K562 (cell line): ENCODE results near the gene ZNF74. TPM values are rescaled to one million over a fixed set of nuclear protein-coding genes. Genes with fewer than 3 reads are reported as not detected.
A peak's percentile ranks its signal among the peaks of the same experiment; 100 is the strongest.

Experiments
- ATAC-seq: fragments of 200-7000 bp; cut with Tn5 transposase; 3 replicates; pipeline ENCODE4 v1.9.1; 2020; ENCODE audit warnings: moderate library complexity
- BruUV-seq: library from RNA; stranded (reverse); fragments of 400-500 nt; replicated peaks from 2 replicates; lab custom pipeline; 2021; lab: Mats Ljungman, UMichigan
- CTCF ChIA-PET: fragments of 300-600 bp; formaldehyde crosslinking; extraction: SDS; loops from one replicate; lab custom pipeline; 2021; ENCODE audit warnings: low intra/inter-chr PET ratio; lab: Yijun Ruan, JAX
- POLR2A ChIA-PET: fragments of 300-600, 350-650 bp; sonication (Branson Sonifier 250); formaldehyde crosslinking; extraction: SDS; loops from one replicate; lab custom pipeline; 2021; ENCODE audit warnings: antibody characterized with exemption, inconsistent platforms; lab: Yijun Ruan, JAX
- DNase-seq, 4 experiments: peaks; one replicate each; pipeline versions ENCODE4 v3.0.0 to v3.0.0-alpha.2; 2011 to 2018; ENCODE audit warnings: low spot score in 3 of 4, mixed read lengths in 3 of 4; ENCODE audit errors: extremely low read depth in 1 of 4
- FAIRE-seq: peaks from 2 replicates; lab custom pipeline; 2011; peaks lifted over from hg19 to GRCh38; lab: Jason Lieb, UNC
- H2AFZ ChIP-seq: 2 replicates; pipeline ENCODE4 v1.6.0; 2011; ENCODE audit warnings: low read depth, low read length, control low read depth, inconsistent platforms
- H3K27ac ChIP-seq: fragments of 200-600 bp; 3 replicates; pipeline ENCODE4 v1.8.0; 2011; ENCODE audit warnings: low read depth, mild to moderate bottlenecking, control low read depth, inconsistent platforms, low read length, moderate library complexity, mixed read lengths; ENCODE audit errors: extremely low read depth
- H3K27me3 ChIP-seq, 2 experiments: fragments of 300-600 bp in 1 of 2; 2 replicates in 1 of 2; 3 replicates in 1 of 2; pipeline versions ENCODE4 v1.6.0 to v1.8.0; 2011; ENCODE audit warnings: inconsistent platforms in 2 of 2, low read length in 2 of 2, mild to moderate bottlenecking in 1 of 2, mixed read lengths in 1 of 2, moderate library complexity in 1 of 2; ENCODE audit not compliant: control insufficient read depth in 2 of 2, insufficient read depth in 2 of 2
- H3K36me3 ChIP-seq: fragments of 300-600 bp; 3 replicates; pipeline ENCODE4 v1.8.0; 2011; ENCODE audit warnings: mild to moderate bottlenecking, low read length, inconsistent platforms; ENCODE audit not compliant: control insufficient read depth, insufficient read depth
- H3K4me1 ChIP-seq, 2 experiments: fragments of 200-600 bp in 1 of 2; replicated peaks in 1 of 2; 2 replicates in 1 of 2; 3 replicates in 1 of 2; pipeline versions ENCODE4 v1.5.1 to v1.8.0; 2011; ENCODE audit warnings: inconsistent platforms in 2 of 2, low read length in 2 of 2, mild to moderate bottlenecking in 1 of 2, mixed read lengths in 1 of 2, moderate library complexity in 1 of 2; ENCODE audit not compliant: control insufficient read depth in 2 of 2, insufficient read depth in 2 of 2
- H3K4me2 ChIP-seq: 2 replicates; pipeline ENCODE4 v1.6.1; 2011; ENCODE audit warnings: low read length, control low read depth, inconsistent platforms, mixed read lengths; ENCODE audit not compliant: insufficient read depth
- H3K4me3 ChIP-seq: fragments of 200-600 bp; sonication (generic), shearing (Covaris generic); 2 replicates; pipeline ENCODE4 v1.5.1; 2016; ENCODE audit warnings: control low read depth, inconsistent platforms
- H3K79me2 ChIP-seq: fragments of 200-600 bp; 3 replicates; pipeline ENCODE4 v1.8.0; 2011; ENCODE audit warnings: low read length, inconsistent platforms; ENCODE audit not compliant: control insufficient read depth, insufficient read depth
- H3K9ac ChIP-seq, 2 experiments: 2 replicates each; pipeline versions ENCODE4 v1.6.0 to v1.6.1; 2011; ENCODE audit warnings: low read depth in 2 of 2, low read length in 2 of 2, control low read depth in 1 of 2, inconsistent platforms in 1 of 2, mild to moderate bottlenecking in 1 of 2, mixed read lengths in 1 of 2; ENCODE audit not compliant: insufficient read depth in 1 of 2
- H3K9me1 ChIP-seq: one replicate; pipeline ENCODE4 v1.6.0; 2011; ENCODE audit warnings: inconsistent platforms, mild to moderate bottlenecking, low read length, moderate library complexity; ENCODE audit not compliant: control insufficient read depth, insufficient read depth
- H3K9me3 ChIP-seq: replicated peaks from 2 replicates; pipeline ENCODE4 v1.5.1; 2011; ENCODE audit warnings: low read depth, low read length, inconsistent platforms; ENCODE audit not compliant: control insufficient read depth, insufficient read depth
- H4K20me1 ChIP-seq: replicated peaks from 2 replicates; pipeline ENCODE4 v1.6.1; 2011; ENCODE audit warnings: low read length, inconsistent platforms, mixed read lengths; ENCODE audit not compliant: control insufficient read depth, insufficient read depth
- ARID3B ChIP-seq: fragments of 250-450 bp; sonication (Bioruptor Pico); IDR thresholded peaks from 2 replicates; pipeline ENCODE4 v1.4.0; 2020; ENCODE audit warnings: borderline replicate concordance
- CBX2 ChIP-seq: fragments of 200-600 bp; sonication (generic); IDR thresholded peaks from one replicate; pipeline ENCODE4 v1.6.1; 2012; ENCODE audit warnings: mild to moderate bottlenecking, low read length, inconsistent platforms; ENCODE audit not compliant: insufficient read depth, poor library complexity, severe bottlenecking
- ELF4 ChIP-seq: fragments of 450-650 bp; formaldehyde crosslinking; IDR thresholded peaks from 2 replicates; pipeline ENCODE4 v1.4.0; 2022; ENCODE audit warnings: missing genetic modification characterization
- GTF2F1 ChIP-seq: IDR thresholded peaks from 2 replicates; pipeline ENCODE4 v1.6.1; 2011; ENCODE audit warnings: low read depth, low read length, improper control_type of control experiment
- HEY1 ChIP-seq: fragments of 250-450 bp; sonication (Bioruptor Pico); IDR thresholded peaks from 2 replicates; pipeline ENCODE4 v1.5.0; 2020; ENCODE audit warnings: mild to moderate bottlenecking, moderate library complexity, borderline replicate concordance
- KLF1 ChIP-seq: fragments of 450-650 bp; IDR thresholded peaks from 2 replicates; pipeline ENCODE4 v1.6.1; 2016; ENCODE audit warnings: missing genetic modification characterization, missing compliant biosample characterization
- MAX ChIP-seq: sonication (generic); formaldehyde crosslinking; IDR thresholded peaks from 2 replicates; pipeline ENCODE4 v1.9.0; 2022; ENCODE audit warnings: mild to moderate bottlenecking, missing genetic modification reagents
- MYNN ChIP-seq, 2 experiments: sonication (generic); formaldehyde crosslinking in 1 of 2; IDR thresholded peaks; 2 replicates each; pipeline versions ENCODE4 v1.5.0 to v1.6.1; 2016 to 2020; ENCODE audit warnings: antibody characterized with exemption in 1 of 2, missing genetic modification reagents in 1 of 2
- NFE2 ChIP-seq: IDR thresholded peaks from 2 replicates; pipeline ENCODE4 v1.6.1; 2014; ENCODE audit warnings: antibody characterized with exemption, low read depth
- SNIP1 ChIP-seq: fragments of 450-650 bp; IDR thresholded peaks from 2 replicates; pipeline ENCODE4 v1.7.1; 2017; ENCODE audit warnings: low read depth, mild to moderate bottlenecking
- TAF1 ChIP-seq: IDR thresholded peaks from 2 replicates; pipeline ENCODE4 v1.6.1; 2011; ENCODE audit warnings: mild to moderate bottlenecking, low read length, moderate library complexity; ENCODE audit not compliant: insufficient read depth, control insufficient read depth, severe bottlenecking; ENCODE audit errors: extremely low read depth
- TCF15 ChIP-seq: fragments of 250-450 bp; sonication (Bioruptor Pico); IDR thresholded peaks from 2 replicates; pipeline ENCODE4 v1.8.0; 2022; ENCODE audit warnings: moderate library complexity, mild to moderate bottlenecking, inconsistent platforms
- ZBTB8A ChIP-seq: fragments of 450-650 bp; IDR thresholded peaks from 2 replicates; pipeline ENCODE4 v1.6.1; 2018; ENCODE audit warnings: mild to moderate bottlenecking, moderate library complexity; ENCODE audit not compliant: partially characterized antibody
- ZC3H8 ChIP-seq: fragments of 450-650 bp; IDR thresholded peaks from 2 replicates; pipeline ENCODE4 v1.6.1; 2017
- ZNF12 ChIP-seq: sonication (generic); formaldehyde crosslinking; IDR thresholded peaks from 2 replicates; pipeline ENCODE4 v1.4.0; 2020; ENCODE audit warnings: mild to moderate bottlenecking, missing genetic modification reagents
- ZNF277 ChIP-seq: fragments of 250-450 bp; sonication (Bioruptor Pico); IDR thresholded peaks from 2 replicates; pipeline ENCODE4 v1.8.0; 2022; ENCODE audit warnings: inconsistent platforms, mild to moderate bottlenecking, moderate library complexity, borderline replicate concordance
- ZNF282 ChIP-seq: sonication (generic); formaldehyde crosslinking; IDR thresholded peaks from 2 replicates; pipeline ENCODE4 v1.8.1; 2023; ENCODE audit warnings: missing genetic modification reagents
- ZNF354B ChIP-seq: fragments of 250-450 bp; sonication (Bioruptor Pico); IDR thresholded peaks from 2 replicates; pipeline ENCODE4 v1.4.0; 2020
- WGBS: fragments of 100-300 bp; shearing (Covaris generic); methylation state at CpG from one replicate; pipeline ENCODE4 v1.1.6; 2016; ENCODE audit warnings: low coverage, mixed read lengths; ENCODE audit not compliant: insufficient coverage; ENCODE audit errors: missing lambda C conversion rate; 5-methylcytosine and 5-hydroxymethylcytosine counted together
- in situ Hi-C: fragments of 300-500 bp; cut with MboI; formaldehyde crosslinking; loops from 4 replicates; pipeline ENCODE4 v1.15.0; 2018; ENCODE audit warnings: inconsistent platforms, mixed read lengths
- intact Hi-C: fragments of 100-400 bp; cut with micrococcal nuclease; formaldehyde crosslinking; loops from 2 replicates; pipeline ENCODE4 v1.14.2; 2022
- polyA plus RNA-seq, 8 experiments: library from polyadenylated mRNA; depleted of rRNA in 4 of 8; stranded (reverse) in 5 of 8; unstranded in 3 of 8; fragments of >200 nt; fragmentation: Nextera tagmentation in 2 of 8; fragmentation: Illumina TruSeq in 1 of 8; extraction: Ambion mirVana in 2 of 8; extraction: Trizol in 1 of 8; gene quantifications; 2 replicates each; pipeline versions ENCODE4 v1.2.1 to v1.2.3, GENCODE V29; 2011 to 2014; ENCODE audit warnings: inconsistent platforms in 1 of 8, missing spikeins in 1 of 8
- total RNA-seq, 7 experiments: library from RNA; depleted of rRNA in 6 of 7; stranded (reverse); fragments of >200 nt in 6 of 7; fragmentation: Illumina TruSeq in 2 of 7; extraction: Trizol in 2 of 7; gene quantifications; 2 replicates each; pipeline versions ENCODE4 v1.2.1 to v1.2.3, GENCODE V29; 2011 to 2021; ENCODE audit warnings: low replicate concordance in 1 of 7

Gene ZNF74
- total and polyA plus RNA-seq, 9 of the 15 experiments (the other 6 are each of a cell fraction or from before 2014, with no cell fraction given), result 2.4 to 53.5 (median 31.5) TPM

GRCh38 chr22:20427104-20427944, 33.4 kb downstream of the ZNF74 start:
- no peak overlapping the region for H3K4me2 ChIP-seq
- H3K4me1 ChIP-seq, result peaks cover 12 to 72% of the 10 kb centered on the region in 2 experiments
- peaks cover 41 to 72% of the 10 kb centered on the region in 2 experiments; a peak in 4 of 5 replicates for H3K27me3 ChIP-seq
- peaks cover 8% of the 10 kb centered on the region for H3K9me1 ChIP-seq
- 0 out of 4 replicates have a peak overlapping the region, but pooled peaks of 1 of the 2 experiments have one; percentile 1 for H3K9ac ChIP-seq
- 4% methylated on average over 8 of the region's 8 CpGs for WGBS
- H3K9me3 ChIP-seq, result no peaks in the 10 kb centered on the region
- ChIA-PET CTCF (interaction anchor here (0.6 kb wide), 1 partner anchor 103 kb away, joined by 3 read pairs; no protein-coding TSS in a partner anchor), POLR2A (interaction anchor here (0.6 to 3.4 kb wide), 10 partner anchors 8 to 168 kb away, joined by 3 to 25 read pairs (median 4); no protein-coding TSS in a partner anchor)
- FAIRE-seq (no peak), ATAC-seq (no peak), DNase-seq (no peak)
- no TSS peak for BruUV-seq
- intact Hi-C loops, result no loop called here
- no peak overlapping the region for H3K4me3 ChIP-seq
- no peaks in the 10 kb centered on the region for H3K36me3 ChIP-seq
- H2AFZ ChIP-seq, result no peak overlapping the region
- no peak overlapping the region for H3K27ac ChIP-seq
- H4K20me1 ChIP-seq, result peaks cover 37% of the 10 kb centered on the region; the same call in 1 of the 2 replicates
- H3K79me2 ChIP-seq, result no peaks in the 10 kb centered on the region
- in situ Hi-C loops, result no loop called here
- peak; percentile 59; the same call in 1 of the 2 replicates for TF ChIP-seq ARID3B (CRISPR knock-in tag)
- no peak for TF ChIP-seq MYNN (IDR thresholded peaks at IDR 0.05)
- no peak for TF ChIP-seq MYNN (CRISPR knock-in tag; IDR thresholded peaks at IDR 0.05)
- 0 out of 2 replicates have a peak, but pooled peaks have one; percentile 16 for TF ChIP-seq TCF15 (CRISPR knock-in tag)
- no peak for TF ChIP-seq ZC3H8
- no peak for TF ChIP-seq CBX2
- TF ChIP-seq ZNF282, result peak; percentile 71; the same call in 1 of the 2 replicates
- TF ChIP-seq ZNF277, result peak; percentile 38; the same call in 1 of the 2 replicates
- no peak for TF ChIP-seq TAF1
- TF ChIP-seq MAX (CRISPR knock-in tag), result peak; percentile 32
- TF ChIP-seq KLF1, result peak; percentile 28; the same call in 1 of the 2 replicates
- TF ChIP-seq ZNF354B (CRISPR knock-in tag), result no peak
- no peak for TF ChIP-seq ZBTB8A
- TF ChIP-seq ZNF12 (CRISPR knock-in tag), result peak; percentile 23; the same call in 1 of the 2 replicates
- 0 out of 2 replicates have a peak, but pooled peaks have one; percentile 48 for TF ChIP-seq GTF2F1
- no peak for TF ChIP-seq NFE2
- no peak for TF ChIP-seq ELF4 (CRISPR knock-in tag)
- TF ChIP-seq SNIP1, result no peak
- no peak for TF ChIP-seq HEY1
